ENCODE measurements around the gene PPP2R2C.

The PPP2R2C gene

GRCh38 chr4:6410664-6411063, 61.8 kb downstream of the PPP2R2C start:
- no peak for DNase-seq (ENCODE audit: low read depth)
- H3K4me3 ChIP-seq (ENCODE audit: low read depth, low read length), result no peak overlapping the region
- TF ChIP-seq MAX (IDR thresholded peaks at IDR 0.05; ENCODE audit: low read depth, low read length), result no peak
- TF ChIP-seq MYC (IDR thresholded peaks at IDR 0.05; ENCODE audit: low read depth, low read length), result no peak
- no peak for TF ChIP-seq CTCF (IDR thresholded peaks at IDR 0.05; ENCODE audit: low read depth, low read length)
- TF ChIP-seq POLR2A (IDR thresholded peaks at IDR 0.05; ENCODE audit: extremely low read depth, insufficient read length), result no peak

DNA sequence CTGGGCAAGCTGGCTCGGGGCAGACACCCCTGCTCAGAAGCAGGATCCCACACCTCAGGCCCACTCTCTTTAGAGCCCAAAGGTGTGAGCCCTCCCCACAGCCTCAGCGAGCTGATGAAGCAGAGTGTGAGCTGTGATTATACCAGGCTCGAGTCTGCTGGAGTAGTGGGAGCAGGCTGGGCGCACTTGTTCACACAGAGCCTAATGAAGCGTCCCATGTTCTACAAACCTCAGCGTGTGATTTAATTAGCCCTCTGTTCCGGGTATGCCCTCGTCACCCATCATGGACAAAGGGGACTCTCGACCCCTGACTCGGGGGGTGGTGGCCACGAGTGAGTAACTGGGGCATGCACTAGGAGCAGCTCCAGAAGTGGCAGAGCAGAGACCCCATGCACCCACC, 62.3 kb downstream of the PPP2R2C start:
- H3K4me3 ChIP-seq (ENCODE audit: low read depth, low read length), result no peak overlapping the region
- DNase-seq (ENCODE audit: low read depth), result no peak
- no peak for TF ChIP-seq CTCF (IDR thresholded peaks at IDR 0.05; ENCODE audit: low read depth, low read length)
- no peak for TF ChIP-seq MYC (IDR thresholded peaks at IDR 0.05; ENCODE audit: low read depth, low read length)
- no peak for TF ChIP-seq POLR2A (IDR thresholded peaks at IDR 0.05; ENCODE audit: extremely low read depth, insufficient read length)
- TF ChIP-seq MAX (IDR thresholded peaks at IDR 0.05; ENCODE audit: low read depth, low read length), result no peak

DNA sequence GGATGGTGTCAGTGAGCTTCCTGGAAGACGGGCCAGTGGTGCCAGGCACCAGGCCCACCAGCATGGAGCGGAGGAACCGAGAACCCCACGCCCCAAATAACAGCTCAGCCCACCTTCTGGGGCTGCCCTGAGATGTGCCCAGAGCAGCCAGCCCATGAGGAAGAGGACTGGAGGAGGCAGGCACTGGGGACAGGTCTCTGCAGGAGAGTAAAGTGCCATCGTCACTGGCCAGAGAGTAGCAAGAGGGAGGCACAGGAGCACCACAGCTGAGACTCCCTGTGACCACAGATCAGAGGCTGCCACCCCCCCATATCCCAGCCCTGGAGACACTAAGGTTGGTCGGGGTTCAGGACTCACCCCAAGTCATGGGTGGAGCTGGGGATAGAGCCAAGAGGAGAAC, 63.0 kb downstream of the PPP2R2C start:
- no peak for DNase-seq (ENCODE audit: low read depth)
- H3K4me3 ChIP-seq (ENCODE audit: low read depth, low read length), result no peak overlapping the region
- TF ChIP-seq CTCF (IDR thresholded peaks at IDR 0.05; ENCODE audit: low read depth, low read length) (no peak), MAX (IDR thresholded peaks at IDR 0.05; ENCODE audit: low read depth, low read length) (no peak), MYC (IDR thresholded peaks at IDR 0.05; ENCODE audit: low read depth, low read length) (no peak), POLR2A (IDR thresholded peaks at IDR 0.05; ENCODE audit: extremely low read depth, insufficient read length) (no peak)

DNA sequence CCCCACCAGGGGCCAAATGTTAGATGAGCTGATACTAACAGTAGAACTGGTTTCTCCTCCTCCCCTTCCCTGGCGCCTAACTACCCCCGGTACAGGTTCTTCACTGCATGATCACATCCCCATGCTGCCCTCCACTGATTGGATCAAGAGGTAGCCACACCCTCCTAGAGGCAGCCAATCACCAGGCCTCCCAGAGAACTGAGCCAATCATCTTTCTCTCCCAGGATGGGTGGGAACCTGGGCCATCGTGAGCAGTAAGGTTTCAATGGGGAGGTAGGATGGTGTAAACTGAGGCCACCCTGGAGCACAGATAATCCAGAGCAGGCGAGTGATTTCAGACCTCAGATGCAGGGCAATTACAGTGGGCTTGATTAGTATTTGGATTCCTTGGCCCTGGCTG, 64.2 kb downstream of the PPP2R2C start:
- DNase-seq (ENCODE audit: low read depth), result peak; percentile 34
- H3K4me3 ChIP-seq (ENCODE audit: low read depth, low read length), result no peak overlapping the region
- no peak for TF ChIP-seq MAX (IDR thresholded peaks at IDR 0.05; ENCODE audit: low read depth, low read length)
- TF ChIP-seq CTCF (IDR thresholded peaks at IDR 0.05; ENCODE audit: low read depth, low read length), result no peak

DNA sequence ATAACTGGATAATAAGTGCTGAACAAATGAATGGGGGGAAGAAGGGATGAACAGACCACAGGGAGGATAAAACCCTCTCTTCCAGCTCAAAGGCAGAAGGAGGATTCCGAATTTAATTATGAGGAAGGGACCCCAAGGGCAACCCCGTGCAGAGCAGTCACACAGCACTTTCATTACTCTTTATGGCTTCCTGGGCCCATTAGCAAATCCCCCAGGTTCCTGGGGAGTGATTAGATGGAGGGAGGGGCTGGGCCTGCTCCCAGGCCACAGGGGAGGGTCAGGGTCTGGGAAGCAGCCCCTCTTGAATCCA, 67.1 kb downstream of the PPP2R2C start:
- DNase-seq (ENCODE audit: low read depth), result no peak
- no peak overlapping the region for H3K4me3 ChIP-seq (ENCODE audit: low read depth, low read length)
- TF ChIP-seq MAX (IDR thresholded peaks at IDR 0.05; ENCODE audit: low read depth, low read length), result no peak
- no peak for TF ChIP-seq MYC (IDR thresholded peaks at IDR 0.05; ENCODE audit: low read depth, low read length)
- TF ChIP-seq CTCF (IDR thresholded peaks at IDR 0.05; ENCODE audit: low read depth, low read length), result no peak
- no peak for TF ChIP-seq POLR2A (IDR thresholded peaks at IDR 0.05; ENCODE audit: extremely low read depth, insufficient read length)

Data from NB4 (cell line).